HEK293T (cell line): ENCODE results near the gene NDC1.

Experiments
- ELF4 ChIP-seq: fragments of 450-650 bp; IDR thresholded peaks from 2 replicates; pipeline ENCODE4 v1.6.1; 2017; ENCODE audit warnings: antibody characterized with exemption
- FOXK2 ChIP-seq: fragments of 450-650 bp; IDR thresholded peaks from 2 replicates; pipeline ENCODE4 v1.6.1; 2016; ENCODE audit warnings: mild to moderate bottlenecking
- FOXM1 ChIP-seq: fragments of 450-650 bp; IDR thresholded peaks from 2 replicates; pipeline ENCODE4 v1.6.1; 2017; ENCODE audit warnings: mild to moderate bottlenecking, borderline replicate concordance
- HDGF ChIP-seq: fragments of 450-650 bp; IDR thresholded peaks from 2 replicates; pipeline ENCODE4 v1.6.1; 2017; ENCODE audit warnings: antibody characterized with exemption, borderline replicate concordance
- L3MBTL2 ChIP-seq: fragments of 450-650 bp; conservative IDR thresholded peaks from 2 replicates; pipeline ENCODE4 v1.6.1; 2016; ENCODE audit warnings: mild to moderate bottlenecking
- SP1 ChIP-seq: fragments of 450-650 bp; IDR thresholded peaks from 2 replicates; pipeline ENCODE4 v1.6.1; 2017
- SUZ12 ChIP-seq: fragments of 450-650 bp; IDR thresholded peaks from 2 replicates; pipeline ENCODE4 v1.6.1; 2016; ENCODE audit warnings: mild to moderate bottlenecking
- ZNF384 ChIP-seq: fragments of 450-650 bp; IDR thresholded peaks from 2 replicates; pipeline ENCODE4 v1.6.1; 2016
- TF ChIP-seq, protein P1 (sequence below): fragments of 450-650 bp; IDR thresholded peaks from 2 replicates; pipeline ENCODE4 v1.6.1; 2016

GRCh38 chr1:53850082-53850673 is 12.1 kb upstream of the NDC1 start:
- TF ChIP-seq, protein P1, sequence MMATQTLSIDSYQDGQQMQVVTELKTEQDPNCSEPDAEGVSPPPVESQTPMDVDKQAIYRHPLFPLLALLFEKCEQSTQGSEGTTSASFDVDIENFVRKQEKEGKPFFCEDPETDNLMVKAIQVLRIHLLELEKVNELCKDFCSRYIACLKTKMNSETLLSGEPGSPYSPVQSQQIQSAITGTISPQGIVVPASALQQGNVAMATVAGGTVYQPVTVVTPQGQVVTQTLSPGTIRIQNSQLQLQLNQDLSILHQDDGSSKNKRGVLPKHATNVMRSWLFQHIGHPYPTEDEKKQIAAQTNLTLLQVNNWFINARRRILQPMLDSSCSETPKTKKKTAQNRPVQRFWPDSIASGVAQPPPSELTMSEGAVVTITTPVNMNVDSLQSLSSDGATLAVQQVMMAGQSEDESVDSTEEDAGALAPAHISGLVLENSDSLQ = no peak
- TF ChIP-seq FOXK2 = no peak
- no peak for TF ChIP-seq SP1
- TF ChIP-seq FOXM1 = no peak
- no peak for TF ChIP-seq SUZ12
- TF ChIP-seq ZNF384 = no peak
- TF ChIP-seq L3MBTL2 = no peak
- no peak for TF ChIP-seq ELF4
- TF ChIP-seq HDGF = no peak
